Stimulated activated CD4-positive, alpha-beta T cell treated with anti-CD3 and anti-CD28 coated beads, Interleukin-12 subunit alpha, Interleukin-12 subunit beta, amount 100 ng/mL, for 24 hours (primary cell): ENCODE data around the gene PDYN.

Experiments
- DNase-seq, 2 experiments: peaks; one replicate each; pipeline ENCODE4 v3.0.0-alpha.2; 2020; ENCODE audit warnings: low read depth in 2 of 2

Gene PDYN

DNA sequence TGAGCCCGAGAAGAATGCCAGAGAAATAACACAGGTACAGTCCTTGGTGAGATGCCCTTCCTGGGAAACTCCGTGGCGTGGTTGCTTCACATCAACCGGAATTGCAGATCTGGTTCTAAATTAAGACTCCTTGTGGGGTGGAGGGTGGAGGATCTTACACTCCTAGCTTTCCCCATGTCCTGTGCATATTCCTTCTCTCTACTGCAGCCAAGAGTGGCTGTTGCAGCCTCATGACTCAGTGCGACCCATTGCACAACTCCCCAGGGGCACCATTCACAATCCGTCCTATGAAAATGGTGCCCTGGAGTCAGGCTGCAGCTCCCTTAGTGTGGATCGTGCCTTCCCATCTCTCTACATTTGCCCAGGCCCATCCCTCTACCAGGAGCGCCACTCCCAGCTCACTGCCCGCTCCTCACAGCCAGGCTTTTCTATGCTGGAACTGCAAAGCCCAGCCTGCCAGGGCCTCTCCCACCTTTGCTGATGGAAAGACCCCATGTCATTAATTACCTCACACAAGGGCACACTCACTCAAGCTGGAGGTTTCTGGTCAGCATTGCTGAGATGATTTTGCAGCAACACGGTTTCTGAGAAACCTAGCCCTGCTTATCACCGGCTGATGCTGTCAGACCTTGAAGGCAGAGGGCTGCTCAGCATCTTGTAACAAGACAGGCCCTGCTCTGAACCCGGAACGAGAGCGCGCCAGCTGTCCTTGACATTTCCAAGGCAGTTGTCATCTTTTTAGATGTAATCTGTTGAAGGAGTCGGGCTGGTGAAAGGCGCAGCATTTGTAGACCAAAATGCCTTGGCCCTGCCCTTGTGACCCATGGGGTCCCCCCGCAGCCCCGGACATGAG, 58.9 kb downstream of the PDYN start:
- no peak for DNase-seq

DNA sequence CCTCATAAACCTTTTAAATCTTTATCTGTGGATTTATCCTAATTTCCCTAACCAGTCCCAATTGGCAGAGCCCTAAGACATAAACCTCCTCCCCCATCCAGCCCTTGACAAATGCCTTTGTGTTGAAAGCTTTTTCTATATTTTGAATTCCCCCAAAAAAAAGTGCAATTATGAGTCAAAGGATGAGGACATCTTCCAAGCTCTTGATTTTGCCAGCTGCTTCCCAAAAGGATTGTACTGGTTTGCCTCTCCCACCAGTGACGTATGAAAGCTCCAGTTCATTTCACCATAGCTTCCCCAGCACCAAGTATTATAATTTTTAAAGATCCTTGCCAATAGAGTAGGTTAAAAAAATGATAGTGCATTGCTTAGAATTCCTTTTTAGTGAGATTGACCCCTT, 59.7 kb downstream of the PDYN start:
- no peak for DNase-seq

DNA sequence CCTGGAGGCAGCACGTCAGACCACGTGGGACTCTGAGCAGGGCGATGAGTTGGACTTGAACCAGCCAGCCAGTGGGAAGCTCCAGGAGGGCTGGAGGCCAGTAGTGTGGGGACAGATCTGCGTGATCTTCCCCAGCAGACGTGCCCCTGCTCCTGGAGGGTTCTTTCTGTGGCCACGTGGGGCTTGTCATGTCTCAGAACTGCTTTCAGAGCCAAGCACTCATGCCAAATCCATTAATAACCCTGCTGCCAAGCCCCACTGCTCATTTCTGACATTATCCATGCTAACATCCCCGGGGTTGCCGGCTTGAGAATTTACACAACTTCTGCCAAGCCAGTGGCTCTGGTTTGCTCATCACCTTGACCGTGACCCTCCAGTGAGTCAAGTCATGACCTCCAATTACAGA, 60.4 kb downstream of the PDYN start:
- no peak for DNase-seq

DNA sequence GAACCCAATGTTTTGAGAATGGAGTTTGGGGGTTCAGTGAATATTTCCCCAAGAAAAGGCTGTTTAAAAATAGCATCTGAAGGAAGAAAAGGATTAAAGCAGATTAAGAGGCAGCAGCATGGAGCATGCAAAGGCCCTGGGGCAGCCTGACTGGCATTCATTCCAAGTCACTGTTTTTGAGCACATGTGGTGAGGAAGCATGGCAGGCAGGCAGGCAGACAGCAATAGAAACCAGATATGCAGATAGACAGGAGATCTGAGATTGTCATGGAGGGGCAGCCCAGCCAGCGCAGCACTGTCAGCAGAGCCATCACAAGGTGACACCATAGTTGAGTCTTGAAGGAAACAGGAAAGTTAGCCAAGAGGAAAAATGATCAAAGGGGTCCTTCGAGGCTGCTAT, 60.9 kb downstream of the PDYN start:
- no peak for DNase-seq

DNA sequence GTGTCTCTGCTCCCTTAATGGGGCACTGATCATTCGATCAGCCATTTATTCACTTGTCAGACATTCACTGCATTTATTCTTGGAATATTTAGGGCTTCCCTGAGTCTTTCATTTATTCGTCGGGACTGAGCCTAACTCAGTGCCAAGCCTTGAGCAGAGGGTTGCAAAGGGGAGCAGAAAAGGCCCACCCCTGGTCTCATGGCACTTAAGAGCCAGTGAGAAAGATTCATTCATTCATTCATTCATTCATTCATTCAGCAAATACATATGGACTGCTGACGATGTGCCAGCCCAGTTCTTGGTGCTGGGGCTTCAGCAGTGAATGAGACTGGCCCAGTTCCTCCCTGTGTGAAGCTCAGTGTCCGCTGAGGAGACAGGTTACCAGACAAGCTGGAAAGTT, 62.0 kb downstream of the PDYN start:
- no peak for DNase-seq

DNA sequence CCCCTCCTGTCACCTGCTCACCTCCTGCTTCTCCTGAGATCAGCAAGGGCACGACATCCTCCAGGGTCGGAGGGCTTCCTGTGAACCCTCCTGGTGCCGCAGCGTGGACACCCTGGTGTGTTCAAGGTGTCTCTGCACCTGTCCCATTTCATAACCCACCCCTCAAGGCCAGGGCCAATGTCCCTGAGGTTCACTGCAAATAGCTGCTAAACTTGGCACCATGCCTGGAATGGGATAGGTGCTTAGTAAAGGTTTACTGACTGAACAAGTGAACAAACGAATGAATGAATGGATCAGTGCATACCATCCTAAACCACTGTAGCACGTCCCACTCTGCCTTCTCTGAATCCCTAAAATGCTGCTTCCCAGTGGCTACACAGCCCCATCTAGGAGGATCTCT, 63.7 kb downstream of the PDYN start:
- no peak for DNase-seq

DNA sequence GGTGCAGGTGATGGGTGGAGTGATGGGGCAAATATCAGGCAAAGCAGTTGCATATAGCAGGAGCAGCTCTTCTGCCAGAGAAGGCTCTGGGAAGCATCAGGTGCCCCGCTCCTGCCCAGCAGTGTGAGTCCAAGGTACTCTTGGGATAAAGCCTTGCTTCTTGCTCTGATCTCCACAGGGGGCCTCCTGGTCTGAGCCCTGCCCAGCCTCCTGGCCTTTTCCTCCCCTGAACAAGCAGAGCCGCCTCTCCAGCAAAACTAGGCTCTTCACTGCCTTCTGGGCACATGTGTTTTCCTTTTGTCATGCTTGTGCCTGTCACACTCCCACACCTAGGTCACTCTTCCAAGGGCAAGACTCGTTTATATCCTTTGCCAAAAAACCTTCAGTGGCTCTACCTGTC, 64.4 kb downstream of the PDYN start:
- no peak for DNase-seq

DNA sequence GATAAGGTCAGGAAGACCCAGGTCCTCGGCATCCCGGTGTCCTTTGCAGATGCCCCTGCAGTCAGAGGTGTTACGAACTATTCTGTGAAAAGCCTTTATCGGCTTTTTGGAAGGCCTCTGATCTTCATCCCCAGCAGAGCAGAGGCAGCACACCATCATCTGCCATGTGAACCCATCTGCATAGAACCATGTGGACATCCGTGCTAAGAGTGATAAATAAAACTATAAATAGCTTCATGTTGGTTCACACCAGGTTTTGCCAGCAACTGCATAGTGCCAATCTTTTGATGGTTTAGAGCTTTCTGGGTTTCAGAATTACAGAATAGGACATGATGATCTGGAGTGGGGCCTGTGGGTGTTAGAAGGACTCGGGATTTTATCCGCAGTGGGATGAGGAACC, 65.1 kb downstream of the PDYN start:
- DNase-seq = no peak
